GM23248 (cell line): Measurements from ENCODE around the gene MRTFB. TPM values are rescaled to one million over a fixed set of nuclear protein-coding genes. Genes with fewer than 3 reads are reported as not detected.

ENCODE experiments used
- DNase-seq: peaks from one replicate; pipeline ENCODE4 v3.0.0-alpha.2; 2015
- H2AFZ ChIP-seq: fragments of 200-600 bp; sonication (generic); 2 replicates; pipeline ENCODE4 v1.6.1; 2016; ENCODE audit warnings: antibody characterized with exemption
- H3F3A ChIP-seq: fragments of 200-600 bp; sonication (generic); 2 replicates; pipeline ENCODE4 v1.6.1; 2016; ENCODE audit warnings: mild to moderate bottlenecking, antibody characterized with exemption, mixed run types; ENCODE audit not compliant: insufficient read depth
- H3K27ac ChIP-seq: fragments of 200-600 bp; sonication (generic); 2 replicates; pipeline ENCODE4 v1.5.1; 2016; ENCODE audit warnings: mild to moderate bottlenecking
- H3K27me3 ChIP-seq: fragments of 200-600 bp; sonication (generic); replicated peaks from 2 replicates; pipeline ENCODE4 v1.6.1; 2016; ENCODE audit warnings: mild to moderate bottlenecking; ENCODE audit not compliant: insufficient read depth
- H3K36me3 ChIP-seq: fragments of 200-600 bp; sonication (generic); 2 replicates; pipeline ENCODE4 v1.6.1; 2016; ENCODE audit warnings: low read depth, mild to moderate bottlenecking
- H3K4me1 ChIP-seq: fragments of 200-600 bp; sonication (generic); 2 replicates; pipeline ENCODE4 v1.6.1; 2016; ENCODE audit warnings: mild to moderate bottlenecking; ENCODE audit not compliant: insufficient read depth
- H3K4me2 ChIP-seq: fragments of 200-600 bp; sonication (generic); one replicate; pipeline ENCODE4 v1.6.1; 2016; ENCODE audit warnings: mild to moderate bottlenecking; ENCODE audit not compliant: unreplicated experiment
- H3K4me3 ChIP-seq: fragments of 200-600 bp; sonication (generic); 2 replicates; pipeline ENCODE4 v1.5.1; 2016; ENCODE audit warnings: mild to moderate bottlenecking
- H3K79me2 ChIP-seq: fragments of 200-600 bp; sonication (generic); 2 replicates; pipeline ENCODE4 v1.6.1; 2016; ENCODE audit warnings: mild to moderate bottlenecking; ENCODE audit not compliant: insufficient read depth
- H3K9ac ChIP-seq: fragments of 200-600 bp; sonication (generic); 2 replicates; pipeline ENCODE4 v1.6.1; 2016; ENCODE audit warnings: mild to moderate bottlenecking
- H3K9me2 ChIP-seq: fragments of 200-600 bp; sonication (generic); 2 replicates; pipeline ENCODE4 v1.6.1; 2016; ENCODE audit warnings: mixed run types, mild to moderate bottlenecking, moderate library complexity; ENCODE audit not compliant: insufficient read depth
- H3K9me3 ChIP-seq: fragments of 200-600 bp; sonication (generic); one replicate; pipeline ENCODE4 v1.6.1; 2017; ENCODE audit warnings: low read depth
- H4K20me1 ChIP-seq: fragments of 200-600 bp; sonication (generic); 2 replicates; pipeline ENCODE4 v1.6.0; 2016; ENCODE audit not compliant: insufficient read depth
- EZH2 ChIP-seq: fragments of 200-600 bp; sonication (generic); IDR thresholded peaks from 2 replicates; pipeline ENCODE4 v1.6.1; 2018; ENCODE audit warnings: antibody characterized with exemption, mild to moderate bottlenecking; ENCODE audit not compliant: insufficient read depth, poor library complexity, severe bottlenecking
- EZH2phosphoT487 ChIP-seq: fragments of 200-600 bp; sonication (generic); IDR thresholded peaks from 2 replicates; pipeline ENCODE4 v1.6.1; 2018; ENCODE audit warnings: antibody characterized with exemption, moderate library complexity, mild to moderate bottlenecking, low read depth; ENCODE audit not compliant: insufficient read depth
- WGBS, 2 experiments: methylation state at CpG; one replicate each; pipeline ENCODE4 v1.1.6; 2015 to 2017; ENCODE audit warnings: low lambda C conversion rate in 2 of 2, low coverage in 1 of 2; ENCODE audit errors: missing lambda C conversion rate in 2 of 2; 5-methylcytosine and 5-hydroxymethylcytosine counted together
- in situ Hi-C: fragments of 300-500 bp; cut with MboI; formaldehyde crosslinking; loops from 2 replicates; pipeline ENCODE4 v1.15.0; 2020
- polyA plus RNA-seq: library from polyadenylated mRNA; unstranded; fragments of >200 nt; fragmentation: Nextera tagmentation; extraction: Ambion mirVana; gene quantifications from 2 replicates; pipeline ENCODE4 v1.2.1, GENCODE V29; 2016
- total RNA-seq: library from RNA; depleted of rRNA; stranded (reverse); fragments of >200 nt; shearing (Covaris generic); gene quantifications from 2 replicates; pipeline ENCODE4 v1.2.3, GENCODE V29; 2014

MRTFB gene
- total and polyA plus RNA-seq, 2 experiments from 2014 or later = 3.1 to 5.1 TPM

DNA sequence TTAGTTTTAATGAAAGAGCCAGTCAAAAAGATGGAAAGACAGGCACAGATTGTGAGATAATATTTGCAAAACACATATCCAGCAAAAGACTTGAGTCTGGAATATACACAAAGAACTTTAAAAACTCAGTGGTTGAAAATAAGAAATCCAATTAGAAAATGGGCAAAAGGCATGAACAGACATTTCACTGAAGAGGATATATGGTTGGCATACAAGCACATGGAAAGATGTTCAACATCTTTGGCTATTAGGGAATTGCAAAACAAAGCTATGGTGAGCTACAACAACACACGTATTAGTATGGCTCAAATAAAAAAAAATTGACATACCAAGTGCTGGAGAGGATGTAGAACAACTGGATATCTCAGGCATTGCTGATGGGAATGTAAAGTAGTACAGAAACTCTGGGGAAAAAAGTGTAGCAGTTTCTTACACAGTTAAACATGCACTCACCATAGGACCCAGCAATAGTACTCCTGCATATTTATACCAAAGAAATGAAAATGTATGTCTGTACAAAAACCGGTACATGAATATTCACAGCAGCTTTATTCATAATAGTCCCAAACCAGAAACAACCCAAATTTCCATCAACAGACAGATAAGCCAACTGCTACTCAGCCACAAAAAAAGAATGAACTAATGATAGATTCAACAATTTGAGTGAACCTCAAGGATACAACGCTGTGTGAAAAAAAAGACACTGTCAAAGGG lies 44.4 kb upstream of the MRTFB start:
- TF ChIP-seq EZH2phosphoT487 (no peak), EZH2 (no peak)
- DNase-seq = no peak
- H3K9me3 ChIP-seq = no peaks in the 10 kb centered on the region
- no peaks in the 10 kb centered on the region for H3K27me3 ChIP-seq
- H3K4me2 ChIP-seq = no peak overlapping the region
- in situ Hi-C loops = no loop called here
- H3K79me2 ChIP-seq = no peaks in the 10 kb centered on the region
- H3K4me3 ChIP-seq = no peak overlapping the region
- no peak overlapping the region for H3K27ac ChIP-seq
- H2AFZ ChIP-seq = no peak overlapping the region
- H3K36me3 ChIP-seq = no peaks in the 10 kb centered on the region
- H3K4me1 ChIP-seq = peaks cover 7% of the 10 kb centered on the region; the same call in 1 of the 2 replicates
- H3K9ac ChIP-seq = no peak overlapping the region
- no peaks in the 10 kb centered on the region for H3F3A ChIP-seq
- H3K9me2 ChIP-seq = no peaks in the 10 kb centered on the region; the same call in 1 of the 2 replicates
- 90 to 91% methylated on average over 3 of the region's 3 CpGs for WGBS, 2 experiments
- no peaks in the 10 kb centered on the region for H4K20me1 ChIP-seq

DNA sequence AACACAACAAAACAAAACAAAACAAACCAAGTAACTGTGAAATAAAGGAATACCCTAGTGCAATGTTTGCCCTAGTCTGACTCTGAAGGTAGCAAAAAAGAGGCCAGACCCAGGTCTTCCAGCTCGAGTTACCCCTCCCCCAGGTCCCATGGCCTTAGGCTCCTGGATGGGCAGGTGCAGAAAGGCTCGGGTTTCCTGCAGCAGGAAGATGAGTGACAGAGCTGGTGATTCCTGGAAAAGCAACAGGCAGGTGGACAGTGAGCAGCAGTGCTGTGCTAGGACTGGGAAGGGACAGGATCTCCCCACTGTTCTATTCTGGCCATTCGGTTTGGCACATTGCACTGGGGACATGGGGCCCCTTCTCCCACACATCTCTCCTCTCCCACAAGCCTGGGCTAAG lies 42.9 kb upstream of the MRTFB start:
- Histone ChIP-seq H3K4me2 (no peak overlapping the region), H3F3A (no peaks in the 10 kb centered on the region), H3K36me3 (no peaks in the 10 kb centered on the region), H3K4me3 (no peak overlapping the region), H2AFZ (no peak overlapping the region), H3K9me2 (no peaks in the 10 kb centered on the region; the same call in 1 of the 2 replicates), H4K20me1 (no peaks in the 10 kb centered on the region), H3K27ac (no peak overlapping the region), H3K9ac (no peak overlapping the region), H3K27me3 (no peaks in the 10 kb centered on the region), H3K79me2 (no peaks in the 10 kb centered on the region), H3K9me3 (no peaks in the 10 kb centered on the region), H3K4me1 (peaks cover 7% of the 10 kb centered on the region; the same call in 1 of the 2 replicates)
- in situ Hi-C loops = no loop called here
- DNase-seq = no peak
- WGBS, 2 experiments = 63 to 68% methylated on average over 3 of the region's 3 CpGs
- TF ChIP-seq EZH2 = no peak

- H3K9me3 ChIP-seq = no peaks in the 10 kb centered on the region
- in situ Hi-C loops = no loop called here
- peaks cover 2% of the 10 kb centered on the region; the same call in 1 of the 2 replicates for H3K4me1 ChIP-seq
- no peak overlapping the region for H3K4me2 ChIP-seq
- TF ChIP-seq EZH2 = no peak
- no peak for TF ChIP-seq EZH2phosphoT487
- no peaks in the 10 kb centered on the region for H3F3A ChIP-seq
- no peaks in the 10 kb centered on the region for H3K27me3 ChIP-seq
- no peak for DNase-seq
- no peaks in the 10 kb centered on the region for H3K36me3 ChIP-seq
- no peaks in the 10 kb centered on the region for H3K79me2 ChIP-seq
- no peak overlapping the region for H3K9ac ChIP-seq
- H3K9me2 ChIP-seq = no peaks in the 10 kb centered on the region; the same call in 1 of the 2 replicates
- H4K20me1 ChIP-seq = no peaks in the 10 kb centered on the region
- H2AFZ ChIP-seq = no peak overlapping the region
- H3K27ac ChIP-seq = no peak overlapping the region
- WGBS, 2 experiments = 68 to 86% methylated on average over 6 of the region's 6 CpGs
- H3K4me3 ChIP-seq = no peak overlapping the region
Observed at GRCh38 chr16:14029658-14030057, 41.5 kb upstream of the MRTFB start.

- in situ Hi-C loops = no loop called here
Observed at GRCh38 chr16:14035092-14035491, 36.0 kb upstream of the MRTFB start.

More at GRCh38 chr16:14035092-14035491, 36.0 kb upstream of the MRTFB start:
- H3F3A ChIP-seq = no peaks in the 10 kb centered on the region
- no peak overlapping the region for H3K9ac ChIP-seq
- no peak for TF ChIP-seq EZH2phosphoT487
- no peak for TF ChIP-seq EZH2
- no peaks in the 10 kb centered on the region for H3K27me3 ChIP-seq
- H3K27ac ChIP-seq = no peak overlapping the region
- H3K4me3 ChIP-seq = no peak overlapping the region
- H3K4me1 ChIP-seq = no peaks in the 10 kb centered on the region
- no peaks in the 10 kb centered on the region for H3K36me3 ChIP-seq
- WGBS, 2 experiments = 81 to 84% methylated on average over 5 of the region's 5 CpGs
- H3K9me2 ChIP-seq = no peaks in the 10 kb centered on the region
- no peaks in the 10 kb centered on the region for H4K20me1 ChIP-seq
- H2AFZ ChIP-seq = no peak overlapping the region
- no peaks in the 10 kb centered on the region for H3K79me2 ChIP-seq
- no peak overlapping the region for H3K4me2 ChIP-seq
- DNase-seq = no peak
- no peaks in the 10 kb centered on the region for H3K9me3 ChIP-seq
